Mucosa of descending colon (tissue), 3 donors: ENCODE measurements around the gene ESRP2. TPM values are rescaled to one million over a fixed set of nuclear protein-coding genes. Genes with fewer than 3 reads are reported as not detected.
A peak's percentile ranks its signal among the peaks of the same experiment; 100 is the strongest.

Source experiments
- ATAC-seq: fragments of 200-7000 bp; cut with Tn5 transposase; one replicate; pipeline ENCODE4 v1.9.1; 2020; ENCODE audit warnings: mild to moderate bottlenecking, moderate library complexity
- DNase-seq, 3 donors: peaks; one replicate each; pipeline ENCODE4 v3.0.0-alpha.2; 2020
- H3K36me3 ChIP-seq: fragments of 200-600 bp; one replicate; pipeline ENCODE4 v1.8.0; 2021; ENCODE audit warnings: low read depth, mild to moderate bottlenecking
- H3K4me1 ChIP-seq: fragments of 200-600 bp; one replicate; pipeline ENCODE4 v1.8.0; 2021; ENCODE audit warnings: low read depth, mild to moderate bottlenecking
- H3K4me3 ChIP-seq: fragments of 200-600 bp; one replicate; pipeline ENCODE4 v1.8.0; 2021; ENCODE audit warnings: mild to moderate bottlenecking
- H3K9me3 ChIP-seq: fragments of 200-600 bp; one replicate; pipeline ENCODE4 v1.8.0; 2021; ENCODE audit warnings: mild to moderate bottlenecking
- CTCF ChIP-seq: fragments of 200-600 bp; IDR thresholded peaks from one replicate; pipeline ENCODE4 v1.8.0; 2022; ENCODE audit warnings: antibody characterized with exemption, mild to moderate bottlenecking
- intact Hi-C, 2 donors: fragments of 100-400 bp; cut with DNase I in 1 of 2; cut with micrococcal nuclease in 1 of 2; formaldehyde crosslinking; loops; one replicate each; pipeline versions ENCODE4 v1.11.0 to v1.11.1; 2022; cut with DNase I, micrococcal nuclease
- total RNA-seq, 3 donors: library from RNA; stranded (reverse); fragmentation: NEBNext Ultra II Directional in 2 of 3; extraction: Animal tissue kit (Norgen Biotek cat#: 25700) in 2 of 3; gene quantifications; one replicate each; pipeline versions ENCODE4 v1.2.1 to v1.2.4, GENCODE V29; 2021 to 2023
- donor health status: DM: no; HTN: no; CAD: no; lungs with moderate emphysema.
- donor health status: DM: no; HTN: no; CAD: no.
- donor health status: DM: no; HTN: yes; CAD: no.

The ESRP2 gene
- total RNA-seq, 3 donors from 2014 or later: 46.6 to 125 (median 94.5) TPM

GRCh38 chr16:68274441-68274840 is 38.5 kb upstream of the ESRP2 start:
- Histone ChIP-seq H3K9me3 (no peaks in the 10 kb centered on the region), H3K4me1 (peaks cover 17% of the 10 kb centered on the region), H3K36me3 (no peaks in the 10 kb centered on the region), H3K4me3 (no peak overlapping the region)
- TF ChIP-seq CTCF: no peak
- no peak for DNase-seq
- intact Hi-C loops: no loop called here
- ATAC-seq: no peak

GRCh38 chr16:68273896-68274295 is 38.0 kb upstream of the ESRP2 start:
- no peak overlapping the region for H3K4me3 ChIP-seq
- H3K4me1 ChIP-seq: peaks cover 22% of the 10 kb centered on the region
- intact Hi-C loops: no loop called here
- no peaks in the 10 kb centered on the region for H3K9me3 ChIP-seq
- no peaks in the 10 kb centered on the region for H3K36me3 ChIP-seq
- ATAC-seq (no peak), DNase-seq (no peak)
- no peak for TF ChIP-seq CTCF

GRCh38 chr16:68273459-68273858 is 37.5 kb upstream of the ESRP2 start:
- intact Hi-C loops: no loop called here
- DNase-seq (no peak), ATAC-seq (no peak)
- Histone ChIP-seq H3K36me3 (no peaks in the 10 kb centered on the region), H3K4me3 (no peak overlapping the region), H3K9me3 (no peaks in the 10 kb centered on the region), H3K4me1 (peaks cover 26% of the 10 kb centered on the region)
- no peak for TF ChIP-seq CTCF

- ATAC-seq: peak; percentile 57
- Histone ChIP-seq H3K4me3 (no peak overlapping the region), H3K36me3 (no peaks in the 10 kb centered on the region), H3K4me1 (peaks cover 33% of the 10 kb centered on the region), H3K9me3 (no peaks in the 10 kb centered on the region)
- no peak for TF ChIP-seq CTCF
- intact Hi-C loops: no loop called here
- peak in 2 of 3 donors; percentile 43 to 57 for DNase-seq
Observed at GRCh38 chr16:68272507-68273209, 36.7 kb upstream of the ESRP2 start.

GRCh38 chr16:68270353-68270752 is 34.4 kb upstream of the ESRP2 start:
- DNase-seq: no peak
- intact Hi-C loops: no loop called here
- ATAC-seq: no peak
- Histone ChIP-seq H3K9me3 (no peaks in the 10 kb centered on the region), H3K36me3 (no peaks in the 10 kb centered on the region), H3K4me3 (no peak overlapping the region), H3K4me1 (peaks cover 45% of the 10 kb centered on the region)
- TF ChIP-seq CTCF: no peak
